Head of caudate nucleus (tissue), 42 donors: Measurements from ENCODE around the gene FOLH1.
"Not testable (repeated sequence)": the region's sequence is repeated elsewhere in the genome, so short reads cannot be mapped to it uniquely, and the experiment has no call there.

Source experiments
- DNase-seq, 42 donors: peaks; one replicate each; pipeline versions ENCODE4 v3.0.0 to v3.0.0-alpha.2; 2020 to 2021; ENCODE audit warnings: mixed read lengths in 7 of 42
- intact Hi-C: fragments of 100-400 bp; cut with DNase I; formaldehyde crosslinking; loops from one replicate; pipeline ENCODE4 v1.15.0; 2022

The FOLH1 gene

GRCh38 chr11:49186225-49186624 is 22.2 kb downstream of the FOLH1 start:
- intact Hi-C loops, DNase-seq: not testable (repeated sequence)

GRCh38 chr11:49185597-49185996 is 22.8 kb downstream of the FOLH1 start:
- intact Hi-C loops, DNase-seq: not testable (repeated sequence)

- DNase-seq, intact Hi-C loops: not testable (repeated sequence)
Observed at GRCh38 chr11:49184756-49185155, 23.6 kb downstream of the FOLH1 start.

- intact Hi-C loops, DNase-seq: not testable (repeated sequence)
Observed at GRCh38 chr11:49177936-49178335, 30.5 kb downstream of the FOLH1 start.

- intact Hi-C loops, DNase-seq: not testable (repeated sequence)
Observed at GRCh38 chr11:49175378-49175777, 33.0 kb downstream of the FOLH1 start.

GRCh38 chr11:49174691-49175366 is 33.6 kb downstream of the FOLH1 start:
- intact Hi-C loops: not testable (repeated sequence)

GRCh38 chr11:49171613-49172012 is 36.8 kb downstream of the FOLH1 start:
- peak in 11 of 42 donors; percentile 11 to 78 (median 36) for DNase-seq
- intact Hi-C loops: not testable (repeated sequence)

More at GRCh38 chr11:49174691-49175366, 33.6 kb downstream of the FOLH1 start:
- DNase-seq: not testable (repeated sequence)

- intact Hi-C loops, DNase-seq: not testable (repeated sequence)
Observed at GRCh38 chr11:49169579-49169978, 38.8 kb downstream of the FOLH1 start.

- intact Hi-C loops, DNase-seq: not testable (repeated sequence)
Observed at GRCh38 chr11:49168992-49169391, 39.4 kb downstream of the FOLH1 start.

- intact Hi-C loops: no loop called here
- no peak for DNase-seq
Observed at GRCh38 chr11:49151211-49151610, 57.2 kb downstream of the FOLH1 start.

- intact Hi-C loops, DNase-seq: not testable (repeated sequence)
Observed at GRCh38 chr11:49102356-49102755, 106.0 kb downstream of the FOLH1 start.
